ENCODE results near the gene GLIPR1.
A peak's percentile ranks its signal among the peaks of the same experiment; 100 is the strongest.
"Not testable (repeated sequence)": the region's sequence is repeated elsewhere in the genome, so short reads cannot be mapped to it uniquely, and the experiment has no call there.

GLIPR1 gene

GRCh38 chr12:75509621-75510020, 29.1 kb downstream of the GLIPR1 start:
- TF ChIP-seq, protein P1, sequence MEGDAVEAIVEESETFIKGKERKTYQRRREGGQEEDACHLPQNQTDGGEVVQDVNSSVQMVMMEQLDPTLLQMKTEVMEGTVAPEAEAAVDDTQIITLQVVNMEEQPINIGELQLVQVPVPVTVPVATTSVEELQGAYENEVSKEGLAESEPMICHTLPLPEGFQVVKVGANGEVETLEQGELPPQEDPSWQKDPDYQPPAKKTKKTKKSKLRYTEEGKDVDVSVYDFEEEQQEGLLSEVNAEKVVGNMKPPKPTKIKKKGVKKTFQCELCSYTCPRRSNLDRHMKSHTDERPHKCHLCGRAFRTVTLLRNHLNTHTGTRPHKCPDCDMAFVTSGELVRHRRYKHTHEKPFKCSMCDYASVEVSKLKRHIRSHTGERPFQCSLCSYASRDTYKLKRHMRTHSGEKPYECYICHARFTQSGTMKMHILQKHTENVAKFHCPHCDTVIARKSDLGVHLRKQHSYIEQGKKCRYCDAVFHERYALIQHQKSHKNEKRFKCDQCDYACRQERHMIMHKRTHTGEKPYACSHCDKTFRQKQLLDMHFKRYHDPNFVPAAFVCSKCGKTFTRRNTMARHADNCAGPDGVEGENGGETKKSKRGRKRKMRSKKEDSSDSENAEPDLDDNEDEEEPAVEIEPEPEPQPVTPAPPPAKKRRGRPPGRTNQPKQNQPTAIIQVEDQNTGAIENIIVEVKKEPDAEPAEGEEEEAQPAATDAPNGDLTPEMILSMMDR (IDR thresholded peaks at IDR 0.05; ENCODE audit: borderline replicate concordance, control extremely low read depth, extremely low read depth, insufficient read depth, missing control alignments), result no peak
- in situ Hi-C loops (cut with MboI; ENCODE audit: low sequenced_read_pairs, unreplicated experiment), result no loop called here
- no peak for DNase-seq (ENCODE audit: low spot score)

DNA sequence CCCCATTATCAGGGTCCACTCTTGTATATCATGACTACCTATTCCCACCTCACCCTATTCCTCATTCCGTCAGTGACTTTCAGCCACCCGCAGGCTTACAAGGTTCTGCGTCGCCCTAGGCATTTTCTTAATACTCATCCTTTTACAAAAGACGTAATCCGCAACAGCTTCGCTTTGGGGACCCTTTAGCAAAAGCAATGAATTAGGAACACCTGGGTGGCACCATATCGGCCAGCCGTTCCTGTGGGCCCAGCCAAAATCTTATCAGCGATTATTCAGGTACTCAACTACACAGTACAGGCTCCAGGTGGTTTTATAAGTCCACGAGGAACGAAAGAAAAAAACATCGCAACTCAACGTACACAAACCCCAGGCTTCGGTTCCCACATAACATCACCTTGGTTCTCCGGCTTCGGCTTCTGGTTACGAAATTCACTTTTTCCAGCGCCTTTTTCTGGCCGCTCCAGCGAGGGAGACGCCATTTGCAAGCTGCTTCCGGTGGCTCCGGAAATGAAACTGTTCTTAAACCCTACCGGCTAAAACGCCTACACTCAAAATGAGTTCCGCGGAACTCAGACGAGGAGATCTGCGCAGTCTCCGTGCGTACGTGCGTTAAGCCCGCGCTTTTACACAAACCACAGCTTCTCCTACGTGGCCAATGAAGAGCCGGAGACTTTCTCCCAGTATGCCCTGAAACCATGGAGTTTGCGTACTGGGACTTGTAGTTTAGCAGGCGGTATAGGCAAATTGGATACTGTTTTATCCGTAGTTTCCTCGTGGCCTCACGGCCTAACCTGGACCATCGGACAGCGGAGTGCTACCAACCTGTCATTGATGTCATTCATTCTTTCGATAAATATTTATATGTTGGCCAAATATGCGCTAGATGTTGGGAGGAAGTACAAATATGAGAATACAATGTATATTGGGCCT, 30.8 kb downstream of the GLIPR1 start, which contains the start of gene KRR1:
KRR1 (minus strand) TSS at position 494 of the 933 bp plus-strand sequence; CDS start at position 482, 12 bp downstream.
- DNase-seq (ENCODE audit: low spot score), result peak; percentile 53
- in situ Hi-C loops (cut with MboI; ENCODE audit: low sequenced_read_pairs, unreplicated experiment), result no loop called here
- TF ChIP-seq, protein P1 (IDR thresholded peaks at IDR 0.05; ENCODE audit: borderline replicate concordance, control extremely low read depth, extremely low read depth, insufficient read depth, missing control alignments), result no peak

GRCh38 chr12:75521224-75521623, 40.7 kb downstream of the GLIPR1 start:
- DNase-seq (ENCODE audit: low spot score); in situ Hi-C loops (cut with MboI; ENCODE audit: low sequenced_read_pairs, unreplicated experiment): not testable (repeated sequence)

DNA sequence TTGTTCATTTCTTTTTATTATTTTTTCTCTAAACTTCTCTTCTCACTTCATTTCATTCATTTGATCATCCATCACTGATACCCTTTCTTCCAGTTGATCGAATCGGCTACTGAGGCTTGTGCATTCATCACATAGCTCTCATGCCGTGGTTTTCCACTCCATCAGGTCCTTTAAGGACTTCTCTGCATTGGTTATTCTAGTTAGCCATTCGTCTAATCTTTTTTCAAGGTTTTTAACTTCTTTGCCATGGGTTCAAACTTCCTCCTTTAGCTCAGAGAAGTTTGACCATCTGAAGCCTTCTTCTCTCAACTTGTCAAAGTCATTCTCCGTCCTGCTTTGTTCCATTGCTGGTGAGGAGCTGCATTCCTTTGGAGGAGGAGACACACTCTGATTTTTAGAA, 41.6 kb downstream of the GLIPR1 start:
- in situ Hi-C loops (cut with MboI; ENCODE audit: low sequenced_read_pairs, unreplicated experiment); DNase-seq (ENCODE audit: low spot score): not testable (repeated sequence)

- no peak for DNase-seq (ENCODE audit: low spot score)
- in situ Hi-C loops (cut with MboI; ENCODE audit: low sequenced_read_pairs, unreplicated experiment), result loop anchor here (5.0 to 25.0 kb wide), 4 partner anchors 512 to 1037 kb away; partner anchors contain the start of genes BBS10 and OSBPL8
- TF ChIP-seq, protein P1 (IDR thresholded peaks at IDR 0.05; ENCODE audit: borderline replicate concordance, control extremely low read depth, extremely low read depth, insufficient read depth, missing control alignments), result no peak
Observed at GRCh38 chr12:75525263-75525662, 44.7 kb downstream of the GLIPR1 start.

DNA sequence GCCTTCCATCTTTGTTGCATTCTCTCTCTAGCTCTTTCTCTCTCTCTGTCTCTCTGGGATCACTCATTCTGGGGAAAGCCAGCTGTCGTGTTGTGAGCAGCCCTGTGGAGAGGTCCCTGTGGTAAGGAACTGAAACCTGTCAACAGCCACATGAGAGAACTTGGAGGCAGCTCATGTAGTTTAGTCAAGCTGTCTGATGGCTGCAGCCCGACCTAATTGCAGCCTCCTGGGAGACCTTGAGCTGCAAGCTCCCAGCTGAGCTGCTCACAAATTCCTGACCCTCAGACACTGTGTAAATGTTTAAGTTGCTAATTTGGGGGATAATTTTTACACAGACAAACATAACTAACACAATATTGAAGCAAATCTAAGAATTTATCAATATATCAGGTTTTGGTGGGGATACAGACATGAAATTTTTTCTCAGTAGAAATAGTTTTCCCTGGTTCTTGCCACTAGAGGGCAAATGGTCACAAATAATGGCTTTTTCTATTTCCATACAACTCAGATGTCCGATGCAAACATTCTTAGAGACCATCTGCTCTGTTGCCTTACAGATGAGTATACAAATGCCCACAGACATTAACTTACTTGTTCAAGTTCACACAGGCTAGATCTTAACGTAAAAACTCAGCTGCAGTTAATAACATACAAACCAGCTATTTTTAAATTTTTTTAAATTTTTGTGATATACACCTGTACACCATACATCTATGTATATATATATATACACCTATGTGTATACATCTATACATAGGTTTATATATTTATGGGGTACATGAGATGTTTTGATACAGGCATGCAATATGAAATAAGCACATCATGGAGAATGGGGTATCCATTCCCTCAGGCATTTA, 46.3 kb downstream of the GLIPR1 start:
- TF ChIP-seq, protein P1 (IDR thresholded peaks at IDR 0.05; ENCODE audit: borderline replicate concordance, control extremely low read depth, extremely low read depth, insufficient read depth, missing control alignments), result peak; percentile 49
- in situ Hi-C loops (cut with MboI; ENCODE audit: low sequenced_read_pairs, unreplicated experiment), result loop anchor here (5.0 to 25.0 kb wide), 4 partner anchors 510 to 1035 kb away; partner anchors contain the start of genes BBS10 and OSBPL8
- DNase-seq (ENCODE audit: low spot score), result peak; percentile 46

DNA sequence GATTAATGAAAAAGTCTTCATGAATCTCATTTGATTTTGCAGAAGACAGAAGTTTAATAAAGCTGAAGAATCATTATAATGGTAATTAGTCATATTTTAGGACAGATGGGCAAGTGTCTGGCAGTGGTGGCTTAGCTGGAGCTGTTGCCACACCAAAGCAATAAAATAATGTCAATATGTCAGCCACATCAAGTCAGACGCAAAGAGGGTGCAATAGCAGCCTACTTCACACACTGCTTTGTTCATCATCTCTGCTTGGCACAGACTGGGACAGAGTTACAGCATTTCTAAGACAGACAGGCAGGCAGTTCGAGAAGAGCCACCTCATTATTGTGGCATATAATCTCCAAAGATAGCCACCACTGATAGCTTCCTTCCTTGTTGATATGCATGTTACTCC, 47.7 kb downstream of the GLIPR1 start:
- TF ChIP-seq, protein P1 (IDR thresholded peaks at IDR 0.05; ENCODE audit: borderline replicate concordance, control extremely low read depth, extremely low read depth, insufficient read depth, missing control alignments), result no peak
- DNase-seq (ENCODE audit: low spot score), result no peak
- in situ Hi-C loops (cut with MboI; ENCODE audit: low sequenced_read_pairs, unreplicated experiment), result loop anchor here (5.0 to 25.0 kb wide), 4 partner anchors 509 to 1034 kb away; partner anchors contain the start of genes BBS10 and OSBPL8

Data from GM13976 (cell line).